Measurements from ENCODE around the gene ZNF775.

DNA sequence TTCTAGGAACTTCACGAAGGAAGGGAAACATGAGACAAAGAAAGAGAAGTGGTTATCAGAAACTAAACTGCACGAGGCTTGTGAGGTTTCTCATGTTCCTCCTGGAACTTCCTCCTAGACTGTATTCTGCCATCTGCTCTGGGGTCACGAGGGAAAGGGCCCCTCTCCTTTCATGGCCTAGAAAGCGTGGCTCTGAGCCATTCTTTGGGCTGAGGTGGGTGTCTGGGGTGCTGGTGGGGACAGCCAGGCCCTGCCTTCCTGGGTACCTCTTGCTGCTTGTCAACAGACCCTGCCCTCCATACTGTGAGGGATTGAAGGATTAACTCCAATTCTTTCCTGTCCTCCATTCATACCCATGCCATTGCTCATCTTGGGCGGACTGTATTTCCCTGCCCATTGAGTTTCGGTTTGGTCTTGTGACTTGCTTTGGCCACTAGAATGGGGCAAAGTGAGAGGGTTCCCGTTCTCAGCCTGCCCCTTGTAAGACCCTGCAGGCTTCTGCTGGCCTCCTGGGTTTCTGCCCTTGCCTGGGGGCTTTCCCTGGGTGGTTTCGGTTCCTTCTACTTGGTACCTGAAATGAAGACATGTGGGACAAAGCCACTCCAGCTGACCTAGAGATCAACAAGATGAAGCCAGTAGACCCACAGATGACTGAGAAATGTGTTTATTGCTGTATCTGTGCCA lies 56.4 kb downstream of the ZNF775 start:
- TF ChIP-seq CTCF (IDR thresholded peaks at IDR 0.05; ENCODE audit: insufficient read depth, low read length) = no peak
- no peak for TF ChIP-seq REST (IDR thresholded peaks at IDR 0.05; ENCODE audit: insufficient replicate concordance, low read depth)
- TF ChIP-seq POLR2AphosphoS5 (IDR thresholded peaks at IDR 0.05; ENCODE audit: low read depth) = peak; percentile 80; the same call in 1 of the 2 replicates

Measured in HL-60 (cell line).